Right lung (tissue), 5 donors: ENCODE measurements around the gene DUOX1. TPM values are rescaled to one million over a fixed set of nuclear protein-coding genes. Genes with fewer than 3 reads are reported as not detected.

ENCODE experiments used
- DNase-seq, 2 donors: peaks; one replicate each; pipeline ENCODE4 v3.0.0-alpha.2; 2013
- polyA plus RNA-seq, 5 donors: library from polyadenylated mRNA; unstranded; fragments of 120-200 nt; gene quantifications; one replicate each; pipeline versions ENCODE4 v1.2.1 to v1.2.3, GENCODE V29; 2013; ENCODE audit warnings: inconsistent platforms in 1 of 5, low replicate concordance in 1 of 5; ENCODE audit not compliant: insufficient read length in 5 of 5, insufficient read depth in 1 of 5

The DUOX1 gene
- polyA plus RNA-seq, 5 donors: 5.2 to 7.8 (median 6.6) TPM

DNA sequence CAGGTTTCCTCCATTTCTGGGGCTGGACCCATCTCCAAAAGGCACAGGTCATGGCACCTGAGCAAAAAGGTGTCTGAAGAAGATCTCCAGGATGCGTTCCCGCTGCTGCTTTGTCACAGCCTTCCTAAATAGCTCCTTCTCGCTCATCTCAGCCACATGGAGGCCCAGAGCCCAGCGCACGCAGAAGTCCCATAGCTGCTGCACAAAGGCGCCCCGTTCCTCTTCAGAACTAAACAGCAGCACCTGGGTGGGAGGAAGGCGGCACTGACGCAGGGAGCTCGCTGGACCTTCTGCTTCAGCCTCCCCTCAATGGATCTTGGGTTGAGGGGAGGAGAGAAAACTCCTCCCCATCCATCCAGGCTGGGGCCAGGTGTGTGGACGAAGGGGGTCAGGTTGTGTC is 24.2 kb upstream of the DUOX1 start:
- no peak for DNase-seq

DNA sequence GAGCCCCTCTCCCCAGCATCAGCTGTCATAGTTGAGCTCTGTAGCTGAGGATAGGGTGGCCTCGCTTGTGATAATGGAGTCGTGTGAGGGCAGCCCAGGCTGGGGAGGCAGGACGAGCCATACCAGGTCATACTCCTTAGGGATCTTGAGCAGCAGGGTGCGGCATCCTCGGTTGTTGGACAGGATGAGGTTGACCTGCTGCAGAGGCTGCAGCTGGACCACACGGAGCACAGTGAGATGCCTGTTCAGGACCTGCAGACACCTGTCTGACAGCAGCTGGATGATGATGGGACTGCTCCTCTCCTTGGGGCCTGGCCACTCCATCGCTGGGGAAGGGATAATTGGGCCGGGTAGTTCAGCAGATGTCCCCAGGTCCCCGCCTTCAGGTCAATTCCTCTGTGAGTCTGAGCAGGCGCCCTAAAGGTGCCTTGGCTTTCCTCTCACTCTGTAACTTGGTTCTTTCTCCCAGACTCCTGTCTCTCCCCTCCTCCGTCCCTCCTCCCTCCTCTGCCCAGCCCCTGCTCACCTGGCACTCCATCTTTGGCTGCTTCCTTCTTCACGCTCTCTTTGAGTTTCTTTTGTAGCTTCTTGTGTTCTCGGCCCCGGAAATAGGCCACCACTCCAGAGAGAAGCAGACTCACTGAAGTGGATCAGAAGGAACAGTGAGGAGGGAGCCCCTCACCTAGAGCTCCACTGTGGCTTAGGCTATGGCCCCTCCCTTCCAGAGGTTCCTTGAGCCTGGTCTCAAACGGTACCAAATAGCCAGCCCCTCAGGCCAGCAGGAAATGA is 23.6 kb upstream of the DUOX1 start:
- no peak for DNase-seq

DNA sequence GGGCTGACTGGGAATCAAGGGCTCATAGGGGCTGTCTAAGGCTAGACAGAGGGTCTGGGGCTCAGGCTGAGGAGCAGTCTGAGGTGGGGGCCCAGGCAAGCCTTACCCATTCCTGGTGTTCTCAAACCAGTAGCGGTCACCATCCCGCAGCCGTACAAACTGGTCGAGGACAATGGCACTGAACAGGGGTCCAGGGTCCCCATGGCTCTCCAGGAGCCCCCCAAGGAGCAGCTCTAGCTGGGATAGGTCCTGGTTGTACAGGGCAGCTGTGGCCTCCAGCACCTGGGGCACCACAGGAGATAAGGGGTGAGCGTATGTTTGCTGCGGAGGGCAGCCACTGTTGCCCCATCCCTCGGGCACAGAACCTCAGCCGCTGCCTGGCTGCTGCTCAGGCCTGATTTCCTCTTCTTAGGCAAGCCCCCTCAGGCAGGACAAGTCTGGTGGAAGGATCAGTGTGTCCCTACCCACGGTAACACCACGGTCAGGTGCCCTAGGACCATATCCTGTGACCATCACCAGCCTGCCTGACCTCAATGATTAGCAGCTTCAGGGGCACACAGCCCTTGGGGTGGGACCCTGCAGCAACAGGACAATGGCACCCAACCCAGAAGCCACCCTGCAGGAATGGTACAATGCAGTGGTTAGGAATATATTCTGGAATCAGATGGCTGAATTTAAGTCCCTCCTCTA is 21.7 kb upstream of the DUOX1 start:
- no peak for DNase-seq

DNA sequence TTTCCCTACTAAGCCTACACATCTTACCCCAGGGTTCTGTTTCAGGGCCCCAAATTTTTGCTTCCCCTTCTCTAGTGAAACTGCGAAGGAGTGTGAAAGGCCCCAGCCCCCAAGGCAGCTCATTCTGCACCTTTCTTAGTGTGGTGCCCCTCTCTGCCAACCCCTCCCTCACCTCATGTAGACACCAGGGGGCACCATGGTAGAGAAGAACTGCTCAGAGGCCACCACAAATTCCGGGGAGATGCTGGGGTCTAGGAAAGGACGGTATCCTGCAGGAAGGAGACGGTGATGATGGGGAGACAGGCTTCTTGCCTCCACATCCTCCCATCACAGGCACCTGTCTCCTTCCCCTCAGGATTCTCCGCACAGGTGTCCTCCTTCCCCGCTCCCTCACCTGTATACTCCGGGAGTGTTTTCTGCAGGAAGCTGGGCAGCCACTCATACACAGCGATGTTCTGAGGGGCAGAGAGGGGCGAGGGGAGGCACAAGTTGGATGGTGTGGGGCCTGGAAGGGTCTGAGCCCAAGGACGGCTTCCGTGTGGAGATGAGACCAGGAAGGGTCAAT is 19.5 kb upstream of the DUOX1 start:
- no peak for DNase-seq

DNA sequence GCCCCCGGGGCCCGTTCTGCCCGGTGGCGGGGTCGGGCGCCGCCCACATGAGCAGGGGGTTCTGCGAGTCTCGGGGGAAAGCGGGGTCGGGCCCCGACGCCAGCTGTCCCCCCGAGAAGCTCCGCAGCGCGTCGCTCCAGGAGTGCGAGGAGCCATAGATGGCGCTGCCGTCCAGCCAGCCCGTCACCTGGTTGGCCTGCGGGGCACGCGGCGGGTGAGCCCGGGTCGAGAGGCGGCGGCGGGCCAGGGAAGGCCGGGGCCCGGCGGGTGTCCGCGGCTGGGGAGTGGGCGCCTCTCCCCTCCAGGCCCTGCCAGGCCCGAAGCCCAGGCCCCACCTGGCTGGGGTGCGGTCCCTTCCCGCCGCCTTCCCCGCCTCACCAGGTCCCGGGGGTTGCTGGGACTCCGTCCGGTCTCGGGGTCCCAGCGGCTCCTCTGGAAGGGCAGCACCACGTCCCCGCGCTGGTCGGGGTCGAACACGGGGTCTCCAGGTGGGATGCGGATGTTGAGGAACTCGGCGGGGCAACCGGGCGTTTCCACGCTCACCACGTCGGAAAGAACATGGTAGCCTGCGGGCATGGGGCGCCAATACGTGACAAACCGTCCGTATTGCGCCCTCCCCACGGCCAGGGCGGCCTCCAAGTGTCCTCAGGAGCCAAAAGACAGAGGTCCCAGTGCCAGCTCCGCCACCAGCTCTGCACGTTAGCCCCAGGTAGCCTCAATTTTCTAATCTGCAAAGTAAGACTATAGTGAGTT is 18.2 kb upstream of the DUOX1 start:
- DNase-seq: no peak

DNA sequence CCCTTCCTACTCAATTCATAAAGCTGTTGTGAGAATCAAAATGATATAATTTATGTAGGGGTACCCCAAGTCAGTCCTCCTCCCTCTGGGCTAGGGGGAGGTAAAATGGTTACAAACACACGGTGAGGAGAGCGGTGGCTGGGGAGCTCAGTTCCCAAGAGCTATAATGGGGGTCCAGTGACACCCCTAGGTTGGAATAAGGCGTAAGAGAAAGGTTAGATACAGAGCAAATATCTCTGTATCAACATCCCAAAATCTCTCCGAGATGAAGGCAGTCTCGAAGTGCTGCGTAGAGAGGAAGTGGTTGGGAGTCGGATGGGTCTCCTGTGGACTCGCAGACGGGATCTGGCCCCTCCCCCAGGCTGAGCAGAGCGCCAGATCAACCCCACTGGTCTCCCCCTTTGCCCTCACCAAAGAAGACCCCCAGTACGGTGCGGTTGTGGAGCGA is 17.6 kb upstream of the DUOX1 start:
- DNase-seq: no peak

DNA sequence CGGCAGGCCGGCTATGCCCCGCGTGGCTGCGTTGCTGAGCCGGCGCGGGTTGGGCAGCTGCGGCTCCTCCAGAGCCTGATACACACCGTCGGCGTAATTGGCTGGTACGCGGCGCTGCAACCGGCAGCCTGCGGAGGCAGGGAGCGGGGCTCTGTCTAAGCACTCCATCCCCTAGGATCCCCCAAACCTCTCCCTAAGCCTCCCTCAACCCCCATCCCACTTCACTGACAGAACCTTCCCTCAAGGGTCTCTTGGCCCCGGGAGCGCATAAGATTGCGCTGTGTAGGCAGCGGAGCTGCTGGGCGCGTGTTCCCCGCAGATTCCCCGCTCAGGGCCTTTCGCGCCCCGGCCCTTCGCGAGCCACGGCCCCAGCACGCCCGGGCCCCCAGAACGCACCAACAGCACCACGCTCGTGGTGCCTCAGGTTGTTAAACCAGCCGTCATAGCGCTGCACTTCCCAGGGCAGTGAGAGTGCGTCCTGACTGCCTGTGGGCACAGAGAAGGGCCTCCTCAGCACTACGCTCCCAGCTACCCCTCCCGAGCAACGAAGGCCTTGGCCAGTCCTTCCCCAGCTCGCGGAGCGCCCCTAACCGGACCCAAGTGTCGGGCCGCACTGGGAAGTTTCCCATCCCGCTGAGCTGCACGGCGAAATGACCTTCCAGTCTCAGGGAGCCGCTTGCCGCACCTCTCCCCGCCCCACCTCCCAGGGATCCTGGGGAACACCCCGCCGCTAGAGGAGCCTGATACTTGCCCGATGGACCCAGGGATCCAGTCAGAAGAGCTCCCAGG is 17.0 kb upstream of the DUOX1 start:
- DNase-seq: no peak

DNA sequence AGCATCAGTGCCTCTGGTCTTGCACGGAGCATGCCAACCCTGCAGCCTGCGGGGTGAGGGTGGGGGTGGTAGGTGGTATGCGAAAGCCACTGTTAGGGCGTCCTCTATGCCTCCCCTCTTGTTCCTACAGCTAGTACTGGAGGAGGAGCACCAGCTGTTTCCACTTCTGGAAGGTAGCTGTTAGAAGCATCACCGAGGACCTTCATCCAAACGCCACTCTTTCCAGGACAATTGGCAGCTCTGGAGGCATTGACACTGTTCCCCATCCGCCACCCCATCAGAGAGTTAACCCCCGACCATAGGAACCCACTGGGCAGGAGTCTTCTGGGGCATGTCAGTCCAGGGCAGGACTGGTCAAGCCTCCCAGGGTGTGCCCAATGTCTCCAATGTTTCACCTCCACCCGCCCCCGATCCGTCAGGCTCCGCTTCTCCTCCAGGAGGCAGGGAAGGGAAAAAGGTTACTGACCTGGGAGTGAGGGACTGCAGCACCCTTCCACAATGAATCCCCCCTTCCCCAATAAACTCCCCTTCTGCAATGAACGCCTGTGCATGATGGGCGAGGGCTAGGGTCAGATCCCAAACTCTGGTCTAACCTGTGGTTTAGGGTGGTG is 16.3 kb upstream of the DUOX1 start:
- DNase-seq: no peak

DNA sequence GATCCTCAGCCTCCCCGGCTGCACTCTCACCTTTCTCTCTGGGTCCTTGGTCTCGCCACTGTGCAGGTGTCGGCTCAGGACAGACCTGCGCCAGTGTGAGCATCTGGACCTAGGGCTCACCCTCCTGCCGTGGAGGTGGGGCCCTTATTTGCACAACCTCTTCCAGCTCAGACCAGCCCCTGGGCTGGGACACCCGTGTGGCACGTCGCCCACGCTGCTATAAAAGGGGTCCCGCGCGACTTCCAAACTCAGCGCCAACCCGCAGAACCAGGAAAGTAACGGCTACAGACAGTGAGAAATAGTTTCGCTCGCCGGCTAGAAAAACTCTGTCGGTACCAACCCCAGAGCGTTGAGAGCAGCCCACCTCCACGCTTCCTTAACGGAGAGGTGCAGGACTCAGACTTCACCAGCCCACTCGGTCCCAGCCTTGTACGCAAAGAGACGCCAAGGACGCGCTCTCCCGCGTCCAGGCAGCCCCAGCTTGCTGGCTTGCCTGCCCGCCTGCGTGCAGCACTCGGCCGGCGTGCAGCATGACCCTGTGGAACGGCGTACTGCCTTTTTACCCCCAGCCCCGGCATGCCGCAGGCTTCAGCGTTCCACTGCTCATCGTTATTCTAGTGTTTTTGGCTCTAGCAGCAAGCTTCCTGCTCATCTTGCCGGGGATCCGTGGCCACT is 15.6 kb upstream of the DUOX1 start, which contains the start of the genes DUOX2 and DUOXA2:
TSS of gene DUOX2 (minus strand) at position 97 of the 675 bp plus-strand sequence. CDS start 761 bp downstream, outside the sequence.
TSS of gene DUOXA2 (plus strand) at position 251 of the 675 bp plus-strand sequence. CDS start at position 531, 280 bp downstream.
- no peak for DNase-seq

DNA sequence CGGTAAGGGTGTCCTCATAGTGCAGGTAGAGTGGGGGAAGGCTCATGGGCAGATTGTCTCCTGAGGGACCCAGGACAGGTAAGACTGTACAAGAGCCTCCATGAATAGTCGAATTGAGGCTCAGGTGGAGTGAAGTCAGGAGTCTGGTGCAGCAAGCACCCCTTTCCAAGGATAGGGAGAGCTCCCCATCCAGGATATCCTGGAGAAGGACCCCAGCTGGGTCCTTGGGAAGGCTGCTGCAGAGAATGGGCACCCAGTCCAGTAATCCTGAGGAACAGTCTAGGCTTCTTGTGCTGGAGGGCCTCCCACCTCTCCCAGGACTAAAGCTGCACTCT is 15.1 kb upstream of the DUOX1 start:
- DNase-seq: no peak

DNA sequence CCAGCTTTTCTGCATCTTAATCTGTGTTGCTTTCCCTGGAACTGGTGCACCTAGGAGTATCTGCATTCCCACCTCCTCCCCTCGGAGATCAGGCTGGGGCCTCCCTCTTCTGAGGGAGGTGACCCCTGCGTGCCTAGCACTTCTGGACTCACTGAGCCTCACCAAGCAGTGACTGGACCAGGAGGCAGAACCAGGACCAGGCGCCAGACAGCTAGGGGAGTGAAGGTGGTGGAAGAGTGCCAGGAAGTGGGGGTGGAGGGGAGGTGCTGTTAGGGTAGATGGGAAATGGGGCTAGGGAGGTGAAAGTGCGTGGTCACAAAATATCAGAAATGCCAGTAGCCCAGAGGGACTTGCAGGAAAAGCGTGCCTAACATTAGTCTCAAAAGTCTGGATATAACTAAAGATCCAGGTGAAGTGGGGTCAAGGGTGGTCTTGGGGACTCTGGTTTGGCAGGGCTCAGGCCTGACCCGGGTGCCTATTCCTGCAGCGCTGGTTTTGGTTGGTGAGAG is 14.4 kb upstream of the DUOX1 start:
- no peak for DNase-seq

DNA sequence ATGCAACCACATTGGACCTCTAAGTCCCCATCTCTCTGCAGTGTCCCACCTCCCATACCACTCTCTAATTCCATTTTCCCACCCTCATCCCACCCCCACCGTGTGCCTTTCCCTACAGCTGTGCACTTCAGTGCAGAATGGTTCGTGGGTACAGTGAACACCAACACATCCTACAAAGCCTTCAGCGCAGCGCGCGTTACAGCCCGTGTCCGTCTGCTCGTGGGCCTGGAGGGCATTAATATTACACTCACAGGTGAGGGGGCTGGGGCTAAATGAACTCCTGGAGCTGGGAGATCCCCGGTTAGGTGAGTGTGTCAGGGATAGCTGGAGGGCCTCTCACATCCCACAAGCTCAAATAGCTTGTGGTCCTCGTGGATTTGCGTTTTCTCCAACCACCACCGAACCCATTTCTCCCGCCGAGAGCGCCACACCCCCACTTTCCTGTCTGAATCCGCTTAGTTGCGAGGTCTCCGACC is 13.8 kb upstream of the DUOX1 start:
- no peak for DNase-seq

DNA sequence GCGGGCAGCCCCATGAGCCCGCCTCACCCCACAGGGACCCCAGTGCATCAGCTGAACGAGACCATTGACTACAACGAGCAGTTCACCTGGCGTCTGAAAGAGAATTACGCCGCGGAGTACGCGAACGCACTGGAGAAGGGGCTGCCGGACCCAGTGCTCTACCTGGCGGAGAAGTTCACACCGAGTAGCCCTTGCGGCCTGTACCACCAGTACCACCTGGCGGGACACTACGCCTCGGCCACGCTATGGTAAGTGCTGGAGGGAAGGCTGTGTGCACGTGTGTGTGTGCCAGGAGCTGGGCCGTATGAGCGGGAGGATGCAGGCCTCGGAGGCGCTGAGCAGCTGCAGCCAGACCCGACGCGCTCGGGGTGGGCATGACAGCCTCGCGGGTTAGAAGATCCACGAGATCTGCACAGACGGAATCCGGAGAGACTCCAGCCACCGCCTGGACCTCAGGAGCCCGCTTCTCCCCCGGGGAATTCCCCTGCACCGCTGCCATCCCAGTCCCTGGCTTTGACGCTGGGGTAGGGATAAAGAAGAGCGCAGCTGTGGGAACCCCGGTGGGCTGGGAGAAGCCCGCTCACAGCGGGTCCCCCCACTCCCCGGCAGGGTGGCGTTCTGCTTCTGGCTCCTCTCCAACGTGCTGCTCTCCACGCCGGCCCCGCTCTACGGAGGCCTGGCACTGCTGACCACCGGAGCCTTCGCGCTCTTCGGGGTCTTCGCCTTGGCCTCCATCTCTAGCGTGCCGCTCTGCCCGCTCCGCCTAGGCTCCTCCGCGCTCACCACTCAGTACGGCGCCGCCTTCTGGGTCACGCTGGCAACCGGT is 13.1 kb upstream of the DUOX1 start:
- no peak for DNase-seq

DNA sequence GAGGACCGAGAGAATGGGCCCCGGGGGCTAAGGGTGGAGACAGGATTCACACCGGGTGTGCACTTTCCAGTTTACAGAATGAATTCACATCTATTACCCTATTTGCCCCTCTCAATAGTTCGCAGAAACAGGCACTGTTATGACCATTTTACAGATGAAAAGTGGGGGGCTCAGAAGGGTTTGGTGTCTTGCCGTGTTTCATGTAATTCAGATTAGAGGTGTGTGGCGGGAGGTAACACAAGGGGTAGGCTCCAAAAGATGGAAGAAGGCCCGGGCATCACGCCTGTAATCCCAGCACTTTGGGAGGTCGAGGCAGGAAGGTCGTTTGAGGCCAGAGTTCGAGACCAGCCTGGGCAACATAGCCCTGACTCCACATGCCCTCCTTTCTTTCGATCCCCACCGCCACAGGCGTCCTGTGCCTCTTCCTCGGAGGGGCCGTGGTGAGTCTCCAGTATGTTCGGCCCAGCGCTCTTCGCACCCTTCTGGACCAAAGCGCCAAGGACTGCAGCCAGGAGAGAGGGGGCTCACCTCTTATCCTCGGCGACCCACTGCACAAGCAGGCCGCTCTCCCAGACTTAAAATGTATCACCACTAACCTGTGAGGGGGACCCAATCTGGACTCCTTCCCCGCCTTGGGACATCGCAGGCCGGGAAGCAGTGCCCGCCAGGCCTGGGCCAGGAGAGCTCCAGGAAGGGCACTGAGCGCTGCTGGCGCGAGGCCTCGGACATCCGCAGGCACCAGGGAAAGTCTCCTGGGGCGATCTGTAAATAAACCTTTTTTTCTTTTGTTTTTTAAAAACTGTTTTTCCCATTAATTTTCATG is 12.3 kb upstream of the DUOX1 start:
- DNase-seq: no peak

DNA sequence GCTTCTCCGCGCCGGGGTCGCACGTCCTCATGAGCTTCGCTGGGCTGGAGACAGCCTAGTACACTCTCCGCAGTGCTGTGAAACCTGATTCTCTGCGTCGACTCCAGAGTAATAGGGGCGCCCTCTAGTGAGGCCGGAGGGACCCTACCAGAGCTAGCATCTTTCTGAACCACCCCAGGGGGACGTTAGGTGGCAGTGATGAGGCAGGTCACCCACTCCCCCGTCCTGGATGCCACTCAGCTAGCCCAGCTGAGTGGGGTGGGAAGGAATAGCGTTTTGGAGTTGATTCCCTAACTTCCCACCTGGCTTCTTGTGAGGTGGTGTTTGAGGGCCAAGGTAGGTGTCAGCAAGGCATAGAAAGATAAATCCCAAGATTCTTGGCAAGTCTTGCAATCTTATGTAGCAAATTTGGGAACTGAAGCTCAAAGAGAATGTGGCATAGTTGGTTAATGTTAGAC is 11.6 kb upstream of the DUOX1 start:
- peak; percentile 83 to 88 for DNase-seq

DNA sequence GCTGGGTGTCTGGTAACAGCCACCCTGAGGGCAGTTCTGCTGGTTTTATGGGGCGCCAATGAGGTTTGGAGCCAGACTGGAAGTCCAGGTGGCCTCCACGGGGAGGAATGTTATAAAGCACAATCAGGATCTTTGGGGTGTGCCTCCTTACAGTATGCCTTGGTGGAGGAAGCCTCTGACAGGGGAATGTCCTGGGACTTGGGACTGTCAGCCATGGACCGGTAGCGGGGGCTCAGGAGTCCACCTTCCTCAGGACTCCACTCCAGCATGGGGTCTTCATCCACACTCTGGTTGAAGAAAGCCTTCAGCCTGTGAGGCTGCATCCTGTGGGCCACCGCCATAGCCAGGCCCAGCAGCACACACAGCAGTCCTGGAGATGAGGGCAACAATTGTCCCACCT is 10.8 kb upstream of the DUOX1 start:
- no peak for DNase-seq

DNA sequence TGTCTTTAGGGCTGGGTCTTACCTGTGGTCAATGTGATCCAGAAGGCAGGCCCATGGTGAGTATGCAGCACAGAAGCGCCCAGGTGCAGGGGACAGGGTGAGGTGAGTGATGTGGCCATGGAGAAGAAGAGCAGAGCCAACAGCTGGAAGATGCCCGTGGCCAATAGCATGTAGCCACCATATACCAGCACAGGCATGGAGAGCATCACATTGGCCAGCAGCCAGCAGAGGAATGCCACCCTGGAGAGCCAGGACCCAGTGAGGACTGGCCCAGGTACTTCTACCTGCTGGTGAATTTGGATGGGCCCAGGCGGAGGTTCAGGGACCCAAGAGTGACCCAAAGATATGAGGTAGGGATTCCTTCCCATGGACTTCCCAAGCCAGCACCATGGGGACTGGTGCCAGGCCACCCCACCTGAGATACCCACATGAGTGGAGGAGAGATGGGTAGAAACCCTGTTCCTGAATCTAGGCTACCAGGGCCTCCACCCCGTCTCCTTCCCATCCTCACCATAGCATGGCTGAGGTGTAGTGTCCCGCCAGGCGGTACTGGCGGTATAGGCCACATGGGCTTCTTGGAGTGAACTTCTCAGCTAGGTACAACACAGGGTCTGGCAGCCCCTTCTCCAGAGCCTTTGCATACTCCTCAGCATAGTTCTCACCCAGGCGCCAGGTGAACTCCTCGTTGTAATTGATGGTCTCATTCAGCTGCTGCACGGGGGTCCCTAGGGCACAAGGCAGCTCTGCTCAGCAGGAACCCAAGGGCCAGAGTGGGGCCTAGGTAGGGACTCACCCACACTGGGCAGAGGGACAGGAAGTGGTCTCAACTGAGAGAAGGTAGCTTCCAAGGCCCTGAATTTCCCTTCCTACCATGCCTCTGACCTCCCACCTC is 9.5 kb upstream of the DUOX1 start:
- no peak for DNase-seq
